ENCODE results near the gene ADH6. TPM values are rescaled to one million over a fixed set of nuclear protein-coding genes. Genes with fewer than 3 reads are reported as not detected.
"Not testable (repeated sequence)": the region's sequence is repeated elsewhere in the genome, so short reads cannot be mapped to it uniquely, and the experiment has no call there.

Gene ADH6
- not detected in 2 replicates for total RNA-seq (2014; rRNA removed; shearing (Covaris generic); ENCODE audit: low replicate concordance)

DNA sequence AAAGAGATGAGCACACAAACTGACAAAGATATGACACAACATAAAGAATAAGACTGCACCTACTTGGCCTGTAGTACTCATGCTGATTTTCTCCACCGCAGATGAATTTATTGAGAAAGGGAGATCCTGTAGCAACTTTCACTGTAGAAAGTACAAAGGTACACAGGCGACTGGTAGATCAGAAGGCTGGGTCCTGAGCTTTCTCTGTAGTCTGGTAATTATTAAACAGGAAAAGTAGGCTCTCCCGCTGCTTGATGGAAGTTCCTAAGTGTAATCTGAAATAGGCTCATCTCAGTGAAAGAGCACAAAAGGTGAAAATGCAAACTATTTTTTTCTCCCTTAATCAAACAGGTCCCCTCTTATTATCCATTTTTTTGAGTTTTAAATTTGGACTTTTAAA, at the start of gene ADH6:
Gene ADH6 (minus strand): TSS at position 175 of the 400 bp plus-strand sequence. CDS start 94 bp downstream, at position 81.
- in situ Hi-C loops (cut with HindIII; ENCODE audit: low pct_unique_long_range_greater_than_20kb, low sequenced_read_pairs), result no loop called here
- no peak for DNase-seq (ENCODE audit: low read depth)

DNA sequence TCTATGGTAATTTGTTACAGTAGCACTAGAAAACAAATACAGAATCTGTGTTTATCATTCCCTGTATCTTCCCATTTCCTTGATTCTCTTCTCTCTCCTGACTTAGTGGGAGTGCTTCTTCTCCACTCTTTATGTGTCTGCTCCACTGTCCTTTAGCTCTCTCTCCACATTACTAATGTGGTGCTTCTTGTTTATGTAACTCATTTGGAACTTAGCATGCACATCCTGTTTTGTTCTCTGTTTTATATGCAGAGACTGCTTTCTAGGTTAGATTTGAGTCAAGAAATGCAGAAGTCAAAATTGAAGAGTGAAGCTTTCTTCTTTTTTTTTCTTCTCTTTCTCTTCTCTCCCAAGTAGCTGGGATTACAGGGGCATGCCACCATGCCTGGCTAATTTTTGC, 45.9 kb upstream of the ADH6 start:
- DNase-seq (ENCODE audit: low read depth), result no peak
- in situ Hi-C loops (cut with HindIII; ENCODE audit: low pct_unique_long_range_greater_than_20kb, low sequenced_read_pairs), result no loop called here

DNA sequence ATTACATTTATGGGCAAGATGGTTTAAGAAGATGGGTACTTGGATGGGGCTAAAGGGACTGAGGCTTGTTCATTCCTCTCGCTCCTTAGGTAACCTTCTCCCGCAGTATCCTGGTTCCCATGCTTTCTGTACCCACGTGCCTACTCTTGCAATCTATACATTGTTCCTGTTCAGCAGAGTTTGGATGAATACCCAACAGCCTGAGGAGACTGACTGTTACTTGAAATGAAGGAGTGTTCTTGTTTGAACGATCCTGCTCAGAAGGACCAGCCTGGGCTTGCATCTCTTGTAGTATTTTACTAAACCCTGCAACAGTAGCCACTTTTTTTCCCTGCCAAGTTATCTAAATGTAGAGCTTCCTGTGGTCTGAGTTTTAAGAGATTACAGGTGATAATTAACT, 33.7 kb upstream of the ADH6 start:
- DNase-seq (ENCODE audit: low read depth), result no peak
- in situ Hi-C loops (cut with HindIII; ENCODE audit: low pct_unique_long_range_greater_than_20kb, low sequenced_read_pairs), result no loop called here

DNA sequence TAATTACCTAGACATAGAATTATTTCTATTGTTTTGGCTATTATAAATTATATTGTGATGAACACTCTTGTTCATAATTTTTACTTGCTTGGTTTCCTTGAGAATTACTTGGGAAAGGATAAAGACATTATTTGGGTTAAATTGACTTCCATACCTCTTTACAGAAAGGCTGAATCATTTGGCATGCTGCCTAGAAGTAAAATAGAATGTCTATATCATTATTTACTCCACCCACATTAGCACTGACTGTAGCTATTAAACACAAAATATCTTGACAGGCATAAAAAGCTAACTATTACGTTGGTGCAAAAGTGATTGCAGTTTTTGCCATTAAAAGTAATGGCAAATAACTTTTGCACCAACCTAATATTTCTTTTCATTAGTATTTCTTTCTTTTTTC, 29.7 kb upstream of the ADH6 start:
- no peak for DNase-seq (ENCODE audit: low read depth)
- in situ Hi-C loops (cut with HindIII; ENCODE audit: low pct_unique_long_range_greater_than_20kb, low sequenced_read_pairs), result no loop called here

DNA sequence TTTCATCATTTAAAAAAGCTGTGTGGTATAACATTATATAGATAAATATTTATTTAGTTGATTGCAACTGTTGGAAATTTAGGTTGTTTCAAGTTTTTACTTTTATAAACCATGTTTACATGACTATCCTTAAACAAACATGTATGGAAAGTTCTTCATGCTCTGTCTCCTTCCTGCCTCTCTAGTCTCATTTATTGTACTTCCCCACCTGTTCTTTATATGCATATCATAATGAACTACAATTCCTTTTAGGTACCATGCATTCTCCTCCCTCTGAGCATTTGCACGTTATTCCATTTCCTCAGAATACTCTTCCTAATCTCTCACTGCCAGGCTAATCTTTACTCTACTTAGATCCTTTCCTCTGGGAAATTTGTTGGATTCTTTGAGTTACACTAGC, 16.9 kb upstream of the ADH6 start:
- DNase-seq (ENCODE audit: low read depth), result no peak
- in situ Hi-C loops (cut with HindIII; ENCODE audit: low pct_unique_long_range_greater_than_20kb, low sequenced_read_pairs), result no loop called here

DNA sequence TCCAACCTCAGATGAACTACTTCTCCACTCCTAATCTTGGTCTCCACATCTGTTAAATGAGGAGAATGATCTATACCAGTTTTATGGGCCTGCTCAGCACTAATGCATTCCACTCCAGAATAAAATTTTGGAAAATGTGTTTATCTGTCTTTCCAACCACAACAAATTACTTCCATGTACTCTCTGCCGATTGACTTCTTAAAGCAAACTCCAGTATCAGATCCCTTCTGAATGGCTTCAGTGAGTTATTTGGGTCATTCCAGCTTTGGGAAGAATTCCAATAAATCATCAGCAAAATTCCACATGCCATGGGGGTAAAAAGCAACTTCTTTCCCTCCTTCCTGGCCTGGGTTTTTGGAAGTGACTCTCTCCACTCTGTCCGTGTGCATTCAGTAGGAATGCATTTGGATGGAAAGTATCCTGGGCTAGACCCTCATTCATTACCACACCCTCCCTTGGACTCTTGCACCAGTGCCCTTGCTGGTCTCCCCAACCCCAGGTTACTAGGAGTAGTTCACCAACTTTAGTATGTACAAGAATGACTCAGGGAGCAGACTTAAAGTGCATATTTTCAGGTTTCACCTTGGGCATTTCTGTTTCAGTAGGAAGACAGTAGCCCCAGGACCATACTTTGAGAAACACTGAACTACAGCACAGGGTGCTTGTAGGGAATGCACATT, 15.4 kb upstream of the ADH6 start:
- DNase-seq (ENCODE audit: low read depth), result no peak
- in situ Hi-C loops (cut with HindIII; ENCODE audit: low pct_unique_long_range_greater_than_20kb, low sequenced_read_pairs), result no loop called here

DNA sequence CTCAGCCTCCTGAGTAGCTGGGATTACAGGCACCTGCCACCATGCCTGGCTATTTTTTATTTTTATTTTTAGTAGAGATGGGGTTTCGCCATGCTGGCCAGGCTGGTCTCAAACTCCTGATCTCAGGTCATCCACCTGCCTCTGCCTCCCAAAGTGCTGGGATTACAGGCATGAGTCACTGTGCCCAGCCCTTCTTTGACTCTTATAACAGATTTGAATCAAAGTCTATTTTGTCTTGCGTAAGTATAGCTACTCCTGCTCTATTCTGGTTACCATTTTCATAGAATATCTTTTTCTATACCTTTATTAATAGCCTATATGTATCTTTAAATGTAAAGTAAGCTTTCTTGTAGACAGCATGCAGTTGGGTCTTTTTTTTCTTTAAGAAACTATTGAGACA, 14.4 kb upstream of the ADH6 start:
- in situ Hi-C loops (cut with HindIII; ENCODE audit: low pct_unique_long_range_greater_than_20kb, low sequenced_read_pairs); DNase-seq (ENCODE audit: low read depth): not testable (repeated sequence)

DNA sequence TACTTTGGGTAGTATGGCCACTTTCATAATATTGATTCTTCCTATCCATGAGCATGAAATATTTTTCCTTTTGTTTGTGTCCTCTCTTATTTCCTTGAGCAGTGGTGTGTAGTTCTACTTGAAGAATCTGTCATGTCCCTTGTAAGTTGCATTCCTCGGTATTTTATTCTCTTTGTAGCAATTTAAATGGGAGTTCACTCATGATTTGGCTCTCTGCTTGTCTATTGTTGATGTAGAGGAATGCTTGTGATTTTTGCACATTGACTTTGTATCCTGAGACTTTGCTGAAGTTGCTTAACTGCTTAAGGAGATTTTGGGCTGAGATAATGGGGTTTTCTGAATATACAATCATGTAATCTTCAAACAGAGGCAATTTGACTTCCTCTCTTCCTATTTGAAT, 9.7 kb upstream of the ADH6 start:
- in situ Hi-C loops (cut with HindIII; ENCODE audit: low pct_unique_long_range_greater_than_20kb, low sequenced_read_pairs), result not testable (repeated sequence)

DNA sequence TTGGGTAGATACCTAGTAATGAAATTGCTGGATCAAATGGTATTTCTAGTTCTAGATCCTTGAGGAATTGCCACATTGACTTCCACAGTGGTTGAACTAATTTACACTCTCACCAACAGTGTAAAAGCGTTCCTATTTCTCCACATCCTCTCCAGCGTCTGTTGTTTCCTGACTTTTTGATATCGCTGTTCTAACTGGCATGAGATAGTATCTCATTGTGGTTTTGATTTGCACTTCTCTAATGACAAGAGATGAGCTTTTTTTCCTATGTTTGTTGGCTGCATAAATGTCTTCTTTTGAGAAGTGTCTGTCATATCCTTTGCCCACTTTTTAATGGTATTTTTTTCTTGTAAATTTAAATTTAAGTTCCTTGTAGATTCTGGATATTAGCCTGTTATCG, 8.6 kb upstream of the ADH6 start:
- in situ Hi-C loops (cut with HindIII; ENCODE audit: low pct_unique_long_range_greater_than_20kb, low sequenced_read_pairs); DNase-seq (ENCODE audit: low read depth): not testable (repeated sequence)

More for the DNA sequence above, 9.7 kb upstream of the ADH6 start:
- not testable (repeated sequence) for DNase-seq (ENCODE audit: low read depth)

DNA sequence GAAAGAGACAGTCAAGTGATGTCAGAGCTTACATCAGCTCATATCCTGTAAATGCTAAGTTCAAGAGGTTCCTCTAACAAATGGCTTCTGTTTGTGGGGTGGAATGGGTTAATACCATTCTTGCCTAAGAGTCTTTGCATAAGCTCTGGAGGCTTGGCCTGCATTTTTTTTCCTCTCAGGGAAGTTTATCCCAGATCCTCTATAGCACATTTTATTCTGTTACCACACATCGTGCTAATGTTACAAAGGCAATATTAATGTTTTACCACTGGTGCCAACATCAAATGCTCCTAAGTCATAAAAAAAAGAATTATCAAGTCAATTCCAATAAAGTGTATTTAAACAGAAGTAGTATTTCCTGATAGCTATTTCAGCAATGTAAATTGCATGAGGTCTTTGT, 2.9 kb upstream of the ADH6 start:
- DNase-seq (ENCODE audit: low read depth), result no peak
- in situ Hi-C loops (cut with HindIII; ENCODE audit: low pct_unique_long_range_greater_than_20kb, low sequenced_read_pairs), result no loop called here

DNA sequence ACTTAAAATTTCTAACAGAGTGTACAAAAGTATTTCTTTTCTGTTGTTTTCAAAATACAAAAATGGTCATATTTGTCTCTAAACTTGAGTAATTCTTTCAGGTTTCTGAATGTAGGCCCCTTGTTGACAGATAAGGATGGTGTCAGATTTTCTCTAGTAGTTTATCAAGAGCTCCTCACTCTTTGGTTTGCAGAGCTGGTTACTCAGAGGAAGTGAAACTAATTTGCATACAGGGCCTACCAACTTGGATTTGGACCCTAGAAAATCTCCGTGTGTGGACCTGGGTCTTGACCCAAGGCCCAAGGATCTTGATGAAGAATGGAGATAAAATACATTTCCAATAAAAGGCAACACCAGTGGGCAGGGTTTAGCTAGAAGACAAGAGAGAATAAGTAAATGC, 433 bp upstream of the ADH6 start:
- in situ Hi-C loops (cut with HindIII; ENCODE audit: low pct_unique_long_range_greater_than_20kb, low sequenced_read_pairs), result no loop called here
- DNase-seq (ENCODE audit: low read depth), result no peak

DNA sequence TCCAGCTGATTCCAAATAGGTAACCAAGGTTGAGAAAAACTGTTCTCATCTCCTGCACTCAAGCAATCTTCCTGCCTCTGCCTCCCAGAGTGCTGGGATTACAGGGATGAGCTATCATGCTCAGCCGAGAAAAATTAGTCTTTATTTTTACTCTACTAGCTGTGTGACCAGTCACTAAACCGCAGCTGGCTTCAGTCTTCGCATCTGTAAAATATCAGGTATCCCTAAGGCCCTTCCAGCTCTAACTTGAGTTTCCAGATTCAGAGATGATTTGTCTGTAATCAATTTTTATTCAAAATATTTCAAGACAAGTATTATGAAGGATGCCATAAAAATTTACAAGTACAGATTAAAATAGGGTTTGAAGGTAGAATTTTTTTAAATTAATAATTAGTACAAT, 3.5 kb downstream of the ADH6 start:
- in situ Hi-C loops (cut with HindIII; ENCODE audit: low pct_unique_long_range_greater_than_20kb, low sequenced_read_pairs), result no loop called here
- DNase-seq (ENCODE audit: low read depth), result no peak

DNA sequence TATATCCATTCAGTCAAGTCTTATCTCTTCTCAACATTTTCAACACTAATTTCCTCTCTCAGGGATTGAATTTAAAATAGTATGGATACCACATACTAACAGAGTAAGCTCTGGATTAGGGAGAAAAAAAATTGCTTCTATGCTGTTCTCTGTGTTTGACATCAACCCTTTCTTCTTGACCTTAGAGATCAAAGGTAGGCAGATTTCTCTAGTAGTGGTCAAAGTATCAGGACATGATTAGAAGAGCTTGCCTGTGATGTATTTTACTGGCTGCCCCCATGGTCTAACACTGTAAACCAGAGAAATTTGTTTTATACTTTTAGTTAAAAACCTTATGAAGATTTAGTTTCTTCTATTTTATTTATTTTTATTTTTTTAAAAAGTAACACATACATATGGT, 8.3 kb downstream of the ADH6 start:
- in situ Hi-C loops (cut with HindIII; ENCODE audit: low pct_unique_long_range_greater_than_20kb, low sequenced_read_pairs), result no loop called here
- no peak for DNase-seq (ENCODE audit: low read depth)

DNA sequence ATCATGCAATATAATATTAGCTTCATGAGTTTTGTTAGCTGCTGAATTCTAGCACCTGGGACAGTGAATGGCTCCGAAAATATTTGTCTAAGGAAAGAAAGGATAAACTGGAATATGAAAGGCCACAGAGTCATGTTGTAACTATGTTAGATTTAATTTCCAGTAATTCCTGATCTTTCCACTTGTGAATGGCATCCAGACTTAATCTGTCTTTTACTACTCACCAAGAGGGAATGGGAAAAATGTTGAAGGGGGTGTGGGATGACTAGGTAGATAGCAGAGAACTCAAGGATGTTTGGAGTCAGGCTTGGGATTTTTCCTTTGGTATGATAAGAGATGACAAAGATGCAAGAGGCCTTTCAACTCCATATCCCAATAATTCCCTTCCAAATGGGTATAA, 9.4 kb downstream of the ADH6 start:
- DNase-seq (ENCODE audit: low read depth), result no peak
- in situ Hi-C loops (cut with HindIII; ENCODE audit: low pct_unique_long_range_greater_than_20kb, low sequenced_read_pairs), result no loop called here

DNA sequence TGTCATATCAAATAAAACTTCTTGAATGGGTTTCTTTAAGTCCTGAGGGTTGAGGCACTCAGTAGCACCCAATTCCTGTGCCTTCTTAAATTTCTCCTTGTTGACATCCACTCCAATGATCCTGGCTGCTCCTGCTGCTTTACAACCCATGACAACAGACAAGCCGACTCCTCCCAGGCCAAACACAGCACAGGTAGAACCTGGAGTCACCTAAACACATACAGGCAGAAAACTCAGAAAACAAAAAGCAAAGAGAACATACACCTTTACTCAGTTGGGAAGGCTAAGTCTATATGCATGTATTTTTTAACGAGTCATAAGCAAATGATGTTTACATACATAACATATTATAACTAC, 10.3 kb downstream of the ADH6 start:
- in situ Hi-C loops (cut with HindIII; ENCODE audit: low pct_unique_long_range_greater_than_20kb, low sequenced_read_pairs), result no loop called here
- DNase-seq (ENCODE audit: low read depth), result no peak

DNA sequence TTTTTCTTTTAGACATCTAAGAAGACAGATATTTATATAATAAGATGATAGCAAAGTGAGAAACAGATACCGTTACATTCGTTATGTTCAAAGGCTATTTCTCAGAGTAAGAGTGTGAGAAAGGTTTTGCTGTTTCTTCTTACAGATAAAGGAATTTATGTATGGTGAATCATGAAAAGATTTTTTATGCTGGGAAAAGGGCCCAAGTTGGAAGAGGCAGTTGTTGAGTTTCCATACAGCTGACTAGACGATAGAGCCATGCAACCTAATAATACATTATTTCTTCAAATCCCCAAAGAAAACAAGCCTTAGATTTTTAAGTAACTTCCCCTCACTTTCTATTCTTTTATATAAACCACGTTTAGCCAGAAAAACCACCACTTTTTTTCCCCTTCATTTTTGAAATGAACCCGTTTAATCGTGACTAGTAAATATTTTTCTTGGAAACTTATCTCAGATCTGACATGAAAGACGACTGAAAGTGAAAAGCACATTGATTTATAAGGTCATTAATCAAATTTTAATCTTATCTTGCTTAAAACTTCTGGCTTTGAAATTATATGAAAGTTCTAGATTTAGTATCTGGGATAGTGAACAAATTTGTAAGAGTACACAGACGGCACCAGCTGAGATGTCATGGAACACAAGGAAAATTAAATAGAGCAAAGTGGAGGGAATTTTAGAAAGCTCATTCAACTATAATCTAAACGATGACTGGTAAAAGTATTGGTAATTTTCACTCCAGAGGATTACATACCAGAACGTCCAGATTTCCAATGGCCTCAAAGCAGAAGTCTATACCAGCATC, 10.9 kb downstream of the ADH6 start:
- in situ Hi-C loops (cut with HindIII; ENCODE audit: low pct_unique_long_range_greater_than_20kb, low sequenced_read_pairs), result no loop called here
- no peak for DNase-seq (ENCODE audit: low read depth)

DNA sequence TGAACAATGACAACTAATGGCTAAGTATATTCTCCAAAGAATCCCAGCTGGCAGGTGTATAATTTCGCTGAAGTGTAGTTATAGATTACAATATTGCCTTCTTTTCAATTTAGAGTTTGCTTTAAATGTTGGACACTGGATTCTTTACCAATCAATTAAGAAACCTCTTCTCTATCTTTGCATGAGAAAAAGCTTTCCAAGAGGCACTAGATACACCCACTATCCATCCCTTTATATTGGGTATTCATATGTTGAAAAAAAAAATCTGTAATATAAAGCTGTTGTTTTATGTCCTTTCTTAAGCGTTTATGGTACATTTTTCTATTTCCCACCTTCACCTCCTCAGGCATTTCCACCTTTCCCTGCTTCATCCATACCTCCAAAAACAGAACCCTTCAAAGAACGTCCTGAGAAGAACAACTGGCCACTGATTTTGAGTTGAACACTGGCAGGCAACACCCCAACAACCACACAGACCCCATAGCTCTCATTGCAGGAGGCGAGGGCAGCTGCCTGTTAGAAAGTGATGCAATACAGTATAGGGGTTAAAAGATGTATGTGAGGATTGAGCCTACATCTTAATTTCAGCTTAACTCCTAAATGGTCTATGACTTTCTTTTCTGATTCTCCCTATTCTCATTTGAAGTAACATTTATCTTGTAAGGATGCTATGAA, 11.8 kb downstream of the ADH6 start:
- in situ Hi-C loops (cut with HindIII; ENCODE audit: low pct_unique_long_range_greater_than_20kb, low sequenced_read_pairs), result no loop called here
- no peak for DNase-seq (ENCODE audit: low read depth)

DNA sequence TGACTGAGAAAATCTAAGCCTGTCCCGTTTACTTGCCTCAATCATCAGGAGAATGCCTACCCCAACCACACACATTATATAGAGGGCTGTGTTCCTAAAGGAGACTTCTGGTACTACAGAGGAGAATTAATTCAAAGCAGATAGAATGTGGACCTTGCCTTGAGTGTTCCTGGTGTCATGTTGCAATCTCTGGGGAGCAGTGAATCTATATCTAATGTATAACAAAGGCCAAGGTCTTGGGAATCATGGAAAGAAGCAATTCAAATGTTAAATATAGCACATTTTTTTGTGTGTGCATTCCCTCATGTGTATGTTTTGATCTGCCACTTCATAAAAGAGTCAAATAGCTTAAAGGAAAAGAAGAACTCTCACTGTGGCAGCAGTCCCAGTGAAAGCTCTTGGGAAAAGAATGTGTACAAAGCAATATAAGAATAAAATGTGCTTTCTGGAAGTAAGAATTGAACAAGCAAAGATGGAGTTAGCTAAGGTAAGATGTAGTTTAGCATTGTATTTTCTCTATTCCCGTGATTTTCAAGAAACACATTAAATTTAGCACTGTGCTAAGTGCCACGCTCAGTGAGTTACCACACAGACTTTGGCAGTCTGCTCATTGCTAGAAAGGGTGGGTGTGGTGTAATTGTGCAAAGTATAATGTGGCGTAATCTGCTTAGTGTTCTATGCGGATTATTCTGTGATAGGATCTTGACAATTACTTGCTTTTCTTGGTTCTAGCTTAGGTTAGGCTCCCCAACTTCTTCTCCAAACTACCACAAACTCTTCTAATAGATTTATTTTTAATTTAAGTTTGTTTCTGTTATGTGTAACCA, 13.7 kb downstream of the ADH6 start:
- no peak for DNase-seq (ENCODE audit: low read depth)
- in situ Hi-C loops (cut with HindIII; ENCODE audit: low pct_unique_long_range_greater_than_20kb, low sequenced_read_pairs), result no loop called here

DNA sequence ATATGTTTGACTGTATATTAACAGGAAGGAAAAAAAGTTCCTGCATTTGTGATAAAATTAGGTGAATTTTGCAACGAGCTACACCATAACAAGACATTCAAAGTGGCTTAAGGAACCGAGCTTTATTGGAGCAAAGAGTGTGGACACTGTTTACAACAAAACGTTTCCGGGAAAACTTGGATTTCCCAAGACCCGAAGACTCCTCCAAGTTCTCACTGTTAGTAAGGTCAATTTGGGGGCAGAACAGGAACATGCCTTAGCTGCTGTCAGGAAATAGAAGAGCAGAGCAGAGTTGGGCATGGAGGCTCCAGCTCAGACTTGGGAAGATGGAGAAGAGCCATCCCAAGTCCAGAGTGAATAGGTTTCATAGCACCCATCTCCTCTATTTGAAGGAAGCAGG, 16.5 kb downstream of the ADH6 start:
- in situ Hi-C loops (cut with HindIII; ENCODE audit: low pct_unique_long_range_greater_than_20kb, low sequenced_read_pairs), result no loop called here
- no peak for DNase-seq (ENCODE audit: low read depth)
